Right lobe of liver (tissue), 4 donors: ENCODE data around the gene ARMC12.

Experiments
- CTCF ChIP-seq, 4 donors: fragments of 200-600 bp in 3 of 4; fragments of 450-650 bp in 1 of 4; IDR thresholded peaks; one replicate each; pipeline versions ENCODE4 v1.5.1 to v1.8.0; 2016 to 2022; ENCODE audit warnings: antibody characterized with exemption in 4 of 4, mild to moderate bottlenecking in 2 of 4
- POLR2A ChIP-seq: fragments of 450-650 bp; IDR thresholded peaks from one replicate; pipeline ENCODE4 v1.6.1; 2017; ENCODE audit warnings: antibody characterized with exemption, mild to moderate bottlenecking
- donor health status: DM: no; HTN: no; CAD: no.
- donor health status: DM: no; HTN: no; CAD: no.
- donor health status: DM: no; HTN: yes; CAD: no.

GRCh38 chr6:35725081-35725708 lies 11.6 kb upstream of the ARMC12 start:
- TF ChIP-seq CTCF (IDR thresholded peaks at IDR 0.05) (no peak), POLR2A (no peak)
